Bronchial epithelial cell (primary cell): ENCODE results near the gene SMARCB1. TPM values are rescaled to one million over a fixed set of nuclear protein-coding genes. Genes with fewer than 3 reads are reported as not detected.

Experiments used
- DNase-seq: peaks from one replicate; pipeline ENCODE4 v3.0.0-alpha.2; 2010; ENCODE audit warnings: low read depth
- FAIRE-seq: peaks from 2 replicates; lab custom pipeline; 2011; peaks lifted over from hg19 to GRCh38; lab: Jason Lieb, UNC
- H3K27me3 ChIP-seq: 2 replicates; pipeline ENCODE4 v1.5.1; 2011; ENCODE audit warnings: low read length; ENCODE audit not compliant: control insufficient read depth, insufficient read depth
- H3K36me3 ChIP-seq: 2 replicates; pipeline ENCODE4 v1.5.1; 2011; ENCODE audit warnings: low read length; ENCODE audit not compliant: control insufficient read depth, insufficient read depth
- H3K4me3 ChIP-seq: 2 replicates; pipeline ENCODE4 v1.5.1; 2011; ENCODE audit warnings: mild to moderate bottlenecking, low read depth, low read length, control low read depth
- total RNA-seq: library from RNA; depleted of rRNA; stranded (reverse); fragments of >200 nt; gene quantifications from 2 replicates; pipeline ENCODE4 v1.2.1, GENCODE V29; 2014
- TF ChIP-seq, protein P1 (sequence below): IDR thresholded peaks from 2 replicates; pipeline ENCODE4 v1.5.1; 2011; ENCODE audit warnings: mild to moderate bottlenecking, moderate library complexity, low read length, control low read depth, inconsistent platforms; ENCODE audit not compliant: insufficient read depth, severe bottlenecking

SMARCB1 gene
- total RNA-seq, 1 donor from 2014 or later: 19.5 TPM

DNA sequence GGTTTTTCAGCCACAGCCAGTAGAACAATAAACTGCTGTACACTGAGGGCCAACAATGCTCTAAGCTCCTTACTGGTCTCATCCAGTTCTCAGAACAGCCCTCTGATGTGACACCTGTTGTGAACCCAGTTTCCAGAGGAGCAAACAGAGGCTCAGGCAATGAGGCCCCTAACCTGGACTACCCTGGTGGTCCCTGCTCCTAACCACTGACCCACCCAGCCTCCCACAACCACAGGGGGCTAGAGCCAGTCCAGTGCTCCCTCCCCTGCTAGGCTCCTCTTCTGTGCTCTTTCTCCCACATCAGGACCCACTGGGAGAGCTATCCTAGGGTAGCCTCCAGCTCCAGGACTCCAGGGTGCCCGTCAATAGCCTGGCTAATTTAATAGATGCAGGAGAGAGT lies 4.1 kb upstream of the SMARCB1 start:
- DNase-seq: no peak
- no peak for FAIRE-seq
- no peak overlapping the region for H3K4me3 ChIP-seq
- no peaks in the 10 kb centered on the region for H3K27me3 ChIP-seq
- TF ChIP-seq, protein P1, sequence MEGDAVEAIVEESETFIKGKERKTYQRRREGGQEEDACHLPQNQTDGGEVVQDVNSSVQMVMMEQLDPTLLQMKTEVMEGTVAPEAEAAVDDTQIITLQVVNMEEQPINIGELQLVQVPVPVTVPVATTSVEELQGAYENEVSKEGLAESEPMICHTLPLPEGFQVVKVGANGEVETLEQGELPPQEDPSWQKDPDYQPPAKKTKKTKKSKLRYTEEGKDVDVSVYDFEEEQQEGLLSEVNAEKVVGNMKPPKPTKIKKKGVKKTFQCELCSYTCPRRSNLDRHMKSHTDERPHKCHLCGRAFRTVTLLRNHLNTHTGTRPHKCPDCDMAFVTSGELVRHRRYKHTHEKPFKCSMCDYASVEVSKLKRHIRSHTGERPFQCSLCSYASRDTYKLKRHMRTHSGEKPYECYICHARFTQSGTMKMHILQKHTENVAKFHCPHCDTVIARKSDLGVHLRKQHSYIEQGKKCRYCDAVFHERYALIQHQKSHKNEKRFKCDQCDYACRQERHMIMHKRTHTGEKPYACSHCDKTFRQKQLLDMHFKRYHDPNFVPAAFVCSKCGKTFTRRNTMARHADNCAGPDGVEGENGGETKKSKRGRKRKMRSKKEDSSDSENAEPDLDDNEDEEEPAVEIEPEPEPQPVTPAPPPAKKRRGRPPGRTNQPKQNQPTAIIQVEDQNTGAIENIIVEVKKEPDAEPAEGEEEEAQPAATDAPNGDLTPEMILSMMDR: no peak
- no peaks in the 10 kb centered on the region for H3K36me3 ChIP-seq

DNA sequence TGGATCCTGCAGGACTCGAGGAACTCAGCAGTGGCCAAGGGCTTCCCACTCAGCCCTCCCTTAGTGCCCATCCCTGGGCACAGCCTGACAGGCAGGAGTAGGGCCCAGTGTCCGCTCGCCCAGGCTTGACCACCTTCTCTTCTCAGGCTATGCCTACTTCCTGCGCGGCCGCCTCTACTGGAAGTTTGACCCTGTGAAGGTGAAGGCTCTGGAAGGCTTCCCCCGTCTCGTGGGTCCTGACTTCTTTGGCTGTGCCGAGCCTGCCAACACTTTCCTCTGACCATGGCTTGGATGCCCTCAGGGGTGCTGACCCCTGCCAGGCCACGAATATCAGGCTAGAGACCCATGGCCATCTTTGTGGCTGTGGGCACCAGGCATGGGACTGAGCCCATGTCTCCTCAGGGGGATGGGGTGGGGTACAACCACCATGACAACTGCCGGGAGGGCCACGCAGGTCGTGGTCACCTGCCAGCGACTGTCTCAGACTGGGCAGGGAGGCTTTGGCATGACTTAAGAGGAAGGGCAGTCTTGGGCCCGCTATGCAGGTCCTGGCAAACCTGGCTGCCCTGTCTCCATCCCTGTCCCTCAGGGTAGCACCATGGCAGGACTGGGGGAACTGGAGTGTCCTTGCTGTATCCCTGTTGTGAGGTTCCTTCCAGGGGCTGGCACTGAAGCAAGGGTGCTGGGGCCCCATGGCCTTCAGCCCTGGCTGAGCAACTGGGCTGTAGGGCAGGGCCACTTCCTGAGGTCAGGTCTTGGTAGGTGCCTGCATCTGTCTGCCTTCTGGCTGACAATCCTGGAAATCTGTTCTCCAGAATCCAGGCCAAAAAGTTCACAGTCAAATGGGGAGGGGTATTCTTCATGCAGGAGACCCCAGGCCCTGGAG lies 3.3 kb upstream of the SMARCB1 start:
- TF ChIP-seq, protein P1: no peak
- Histone ChIP-seq H3K27me3 (no peaks in the 10 kb centered on the region), H3K4me3 (no peak overlapping the region), H3K36me3 (no peaks in the 10 kb centered on the region)
- FAIRE-seq (no peak), DNase-seq (no peak)

DNA sequence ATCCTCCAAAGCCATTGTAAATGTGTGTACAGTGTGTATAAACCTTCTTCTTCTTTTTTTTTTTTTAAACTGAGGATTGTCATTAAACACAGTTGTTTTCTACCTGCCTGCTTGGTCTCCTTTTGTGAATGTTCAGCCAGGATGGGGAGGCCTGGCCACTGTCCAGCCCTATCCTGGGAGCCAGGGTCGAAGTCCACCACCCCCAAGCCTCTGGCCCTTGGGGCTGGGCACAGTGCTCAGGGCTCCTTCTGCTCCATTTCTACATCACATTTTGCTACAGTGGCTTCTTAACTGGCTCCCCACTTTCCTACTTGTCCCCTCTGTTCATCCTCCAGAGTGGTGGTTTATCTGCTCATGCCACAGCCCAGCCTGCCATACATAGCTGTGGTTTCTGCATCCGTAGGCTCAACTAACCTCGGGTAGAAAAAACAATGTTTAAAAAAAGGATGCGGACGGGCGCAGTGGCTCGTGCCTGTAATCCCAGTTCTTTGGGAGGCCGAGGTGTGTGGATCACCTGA lies 2.5 kb upstream of the SMARCB1 start:
- no peaks in the 10 kb centered on the region for H3K36me3 ChIP-seq
- DNase-seq (no peak), FAIRE-seq (no peak)
- TF ChIP-seq, protein P1: no peak
- H3K4me3 ChIP-seq: no peak overlapping the region
- H3K27me3 ChIP-seq: no peaks in the 10 kb centered on the region

DNA sequence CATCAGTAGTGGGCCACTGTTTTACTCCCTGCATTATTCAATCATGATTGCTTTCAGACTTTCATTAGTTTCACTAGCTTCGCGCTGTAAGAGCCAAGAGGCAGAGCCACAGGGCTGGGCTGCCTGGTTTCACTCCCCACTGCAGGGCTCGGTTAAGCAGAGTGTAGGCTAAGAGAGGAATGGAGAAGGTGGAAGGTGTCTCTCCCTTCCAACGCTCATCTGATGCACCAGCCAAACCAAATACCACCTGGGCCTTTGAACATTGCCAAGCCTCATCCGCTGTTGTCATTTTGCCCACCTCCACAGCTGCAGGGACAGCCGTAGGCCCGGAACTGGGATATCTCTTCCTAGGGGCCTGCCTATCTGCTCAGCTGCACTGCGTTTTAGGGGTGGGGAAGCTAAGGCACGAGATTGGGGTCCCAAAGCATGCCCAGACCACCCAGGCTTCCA lies 480 bp upstream of the SMARCB1 start:
- FAIRE-seq: no peak
- Histone ChIP-seq H3K4me3 (peak overlapping the region; percentile 72), H3K27me3 (no peaks in the 10 kb centered on the region), H3K36me3 (no peaks in the 10 kb centered on the region)
- no peak for DNase-seq
- TF ChIP-seq, protein P1: no peak

DNA sequence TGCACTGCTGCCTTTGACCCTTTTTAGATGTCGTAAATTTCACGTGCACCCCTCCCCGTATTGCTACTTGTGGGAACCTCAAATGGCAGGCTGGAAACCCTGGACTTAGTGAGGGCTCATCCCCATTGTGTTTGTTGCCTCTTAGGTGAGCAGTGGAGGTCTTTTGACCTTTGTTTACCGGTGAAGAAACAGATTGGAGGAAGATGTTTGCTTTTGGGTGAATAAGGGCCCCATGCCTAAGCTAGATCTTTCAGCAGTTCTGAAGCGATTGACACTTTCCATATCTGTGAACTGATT lies 782 bp downstream of the SMARCB1 start:
- Histone ChIP-seq H3K27me3 (no peaks in the 10 kb centered on the region), H3K4me3 (peak overlapping the region; percentile 72), H3K36me3 (peaks cover 5% of the 10 kb centered on the region)
- FAIRE-seq (no peak), DNase-seq (peak; percentile 8)
- TF ChIP-seq, protein P1: no peak

- FAIRE-seq (no peak), DNase-seq (no peak)
- peaks cover 7% of the 10 kb centered on the region for H3K36me3 ChIP-seq
- TF ChIP-seq, protein P1: no peak
- peak overlapping the region; percentile 72 for H3K4me3 ChIP-seq
- no peaks in the 10 kb centered on the region for H3K27me3 ChIP-seq
Observed at GRCh38 chr22:23787910-23788309, 1.1 kb downstream of the SMARCB1 start.
